Fibroblast of mammary gland (primary cell): Measurements from ENCODE around the gene RFNG.

ENCODE experiments used
- DNase-seq: peaks from one replicate; pipeline ENCODE4 v3.0.0-alpha.2; 2010; ENCODE audit warnings: low read depth
- H3K4me3 ChIP-seq: 2 replicates; pipeline ENCODE4 v1.5.1; 2011; ENCODE audit warnings: low read depth, mild to moderate bottlenecking, low read length, moderate library complexity; ENCODE audit not compliant: control insufficient read depth
- CTCF ChIP-seq: conservative IDR thresholded peaks from 2 replicates; pipeline ENCODE4 v1.5.1; 2011; ENCODE audit warnings: low read depth, low read length, inconsistent platforms; ENCODE audit not compliant: control insufficient read depth, insufficient read depth

RFNG gene

GRCh38 chr17:82083533-82084359, 32.1 kb upstream of the RFNG start:
- no peak for DNase-seq
- TF ChIP-seq CTCF: no peak
- H3K4me3 ChIP-seq: no peak overlapping the region

GRCh38 chr17:82083009-82083408, 31.4 kb upstream of the RFNG start:
- no peak for TF ChIP-seq CTCF
- DNase-seq: no peak
- no peak overlapping the region for H3K4me3 ChIP-seq

- TF ChIP-seq CTCF: no peak
- H3K4me3 ChIP-seq: no peak overlapping the region
Measured at GRCh38 chr17:82082456-82082855, 30.8 kb upstream of the RFNG start.

GRCh38 chr17:82081966-82082365, 30.4 kb upstream of the RFNG start:
- TF ChIP-seq CTCF: no peak
- DNase-seq: no peak
- no peak overlapping the region for H3K4me3 ChIP-seq

More at GRCh38 chr17:82082456-82082855, 30.8 kb upstream of the RFNG start:
- DNase-seq: no peak

- DNase-seq: no peak
- H3K4me3 ChIP-seq: no peak overlapping the region
- no peak for TF ChIP-seq CTCF
Measured at GRCh38 chr17:82081546-82081945, 29.9 kb upstream of the RFNG start.

GRCh38 chr17:82080789-82081464, 29.3 kb upstream of the RFNG start:
- TF ChIP-seq CTCF: no peak
- H3K4me3 ChIP-seq: no peak overlapping the region
- DNase-seq: no peak
